Islet of Langerhans (tissue), 1 donor: Measurements from ENCODE around the gene EPYC.

Experiments
- FAIRE-seq: peaks from one replicate; lab custom pipeline; 2011; peaks lifted over from hg19 to GRCh38; lab: Jason Lieb, UNC

The EPYC gene

GRCh38 chr12:90958347-90958746 is 46.4 kb downstream of the EPYC start:
- no peak for FAIRE-seq

- FAIRE-seq, result no peak
Measured at GRCh38 chr12:90954921-90955320, 49.9 kb downstream of the EPYC start, which contains the start of gene CCER1. Gene CCER1 (minus strand): TSS chr12:90955176. CDS start chr12:90954742, 434 bp downstream.

- no peak for FAIRE-seq
Measured at GRCh38 chr12:90954428-90954827, 50.3 kb downstream of the EPYC start.

GRCh38 chr12:90953956-90954421 is 50.8 kb downstream of the EPYC start:
- no peak for FAIRE-seq

GRCh38 chr12:90951432-90952105 is 53.2 kb downstream of the EPYC start:
- no peak for FAIRE-seq

GRCh38 chr12:90947869-90948268 is 56.9 kb downstream of the EPYC start:
- no peak for FAIRE-seq

- peak; percentile 75 for FAIRE-seq
Measured at GRCh38 chr12:90945070-90945649, 59.6 kb downstream of the EPYC start.

GRCh38 chr12:90943255-90943654 is 61.5 kb downstream of the EPYC start:
- FAIRE-seq, result no peak

GRCh38 chr12:90940872-90941499 is 63.8 kb downstream of the EPYC start:
- FAIRE-seq, result peak; percentile 49

GRCh38 chr12:90939382-90939781 is 65.4 kb downstream of the EPYC start:
- FAIRE-seq, result no peak

GRCh38 chr12:90938451-90938850 is 66.3 kb downstream of the EPYC start:
- FAIRE-seq, result no peak

GRCh38 chr12:90937651-90938050 is 67.1 kb downstream of the EPYC start:
- no peak for FAIRE-seq

- no peak for FAIRE-seq
Measured at GRCh38 chr12:90936230-90937005, 68.4 kb downstream of the EPYC start.

GRCh38 chr12:90925562-90925961 is 79.2 kb downstream of the EPYC start:
- FAIRE-seq, result no peak

GRCh38 chr12:90924406-90924805 is 80.4 kb downstream of the EPYC start:
- no peak for FAIRE-seq

GRCh38 chr12:90922145-90922627 is 82.6 kb downstream of the EPYC start:
- FAIRE-seq, result no peak

GRCh38 chr12:90921536-90921935 is 83.2 kb downstream of the EPYC start:
- no peak for FAIRE-seq

GRCh38 chr12:90920222-90920621 is 84.5 kb downstream of the EPYC start:
- FAIRE-seq, result no peak

GRCh38 chr12:90917431-90917830 is 87.3 kb downstream of the EPYC start:
- FAIRE-seq, result no peak

GRCh38 chr12:90916516-90916915 is 88.3 kb downstream of the EPYC start:
- no peak for FAIRE-seq

GRCh38 chr12:90915353-90915752 is 89.4 kb downstream of the EPYC start:
- FAIRE-seq, result no peak
